ENCODE data around the gene DNAJC8. TPM values are rescaled to one million over a fixed set of nuclear protein-coding genes. Genes with fewer than 3 reads are reported as not detected.

DNAJC8 gene
- total and polyA plus RNA-seq, 2 of the 8 experiments (the other 6 are each of a cell fraction or from before 2014, with no cell fraction given) = 116 to 134 TPM

DNA sequence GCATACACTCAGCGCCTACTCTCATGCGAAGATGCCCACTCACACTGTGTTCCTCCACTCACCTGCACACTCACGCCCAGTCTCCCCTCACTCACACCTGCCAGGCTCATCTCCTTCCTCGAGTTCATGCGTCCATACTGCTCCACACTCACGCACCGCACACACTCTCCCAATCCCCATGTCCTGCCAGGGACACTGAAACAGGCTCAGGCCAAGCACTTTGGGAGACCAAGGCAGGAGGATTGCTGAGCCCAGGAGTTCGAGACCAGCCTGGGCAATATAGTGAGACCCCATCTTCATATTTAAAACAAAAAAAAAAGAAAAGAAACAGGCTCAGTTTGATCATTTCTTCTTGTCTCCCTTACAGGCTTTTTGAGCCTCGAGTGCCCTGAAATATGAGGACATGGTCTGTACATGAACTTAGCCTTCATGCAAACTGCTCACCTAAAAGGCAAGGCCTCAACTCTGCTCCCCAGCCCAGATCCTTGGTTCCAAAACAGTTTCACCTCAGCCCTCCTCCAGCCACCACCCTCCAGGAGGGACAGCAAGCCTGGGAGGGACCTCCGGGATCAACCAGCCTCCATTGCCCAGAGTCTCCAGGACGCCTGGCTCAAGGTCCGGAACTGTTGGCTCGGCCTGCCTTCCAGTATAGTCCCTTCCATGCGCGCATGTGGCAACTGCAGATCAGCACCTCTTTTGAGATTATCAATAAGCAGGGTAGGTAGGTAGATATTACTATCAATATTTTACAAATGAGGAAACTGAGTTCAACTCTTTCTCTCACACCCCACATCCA is 53.9 kb downstream of the DNAJC8 start (continued):
- no peak for TF ChIP-seq CTCF (IDR thresholded peaks at IDR 0.05; ENCODE audit: control extremely low read depth in 1 of 3, insufficient read depth in 1 of 3, low read depth in 1 of 3, low read length in 3 of 3)
- no peak for TF ChIP-seq GTF2F1 (IDR thresholded peaks at IDR 0.05; ENCODE audit: borderline replicate concordance, low read depth, low read length)
- no peak for TF ChIP-seq CBX8 (IDR thresholded peaks at IDR 0.05; ENCODE audit: borderline replicate concordance, low read depth, low read length)
- TF ChIP-seq NRF1 (IDR thresholded peaks at IDR 0.05; ENCODE audit: low read depth, low read length) = no peak
- no peak for TF ChIP-seq BRCA1 (IDR thresholded peaks at IDR 0.05; ENCODE audit: low read depth, low read length)
- TF ChIP-seq TCF12 (IDR thresholded peaks at IDR 0.05; ENCODE audit: low read depth, low read length) = no peak
- TF ChIP-seq KDM5A (IDR thresholded peaks at IDR 0.05; ENCODE audit: low read length) = no peak
